GM12878 (cell line): Measurements from ENCODE around the gene MPP2. TPM values are rescaled to one million over a fixed set of nuclear protein-coding genes. Genes with fewer than 3 reads are reported as not detected.
"Not testable (repeated sequence)": the region's sequence is repeated elsewhere in the genome, so short reads cannot be mapped to it uniquely, and the experiment has no call there.

Source experiments
- ATAC-seq: fragments of 200-7000 bp; cut with Tn5 transposase; 3 replicates; pipeline ENCODE4 v1.9.1; 2020; ENCODE audit warnings: mild to moderate bottlenecking, moderate library complexity
- BruUV-seq: library from RNA; stranded (reverse); fragments of 400-500 nt; replicated peaks from 2 replicates; lab custom pipeline; 2021; lab: Mats Ljungman, UMichigan
- CTCF ChIA-PET: fragments of 300-600 bp; sonication (Branson Sonifier 250); formaldehyde crosslinking; extraction: SDS; loops from one replicate; lab custom pipeline; 2021; ENCODE audit warnings: inconsistent platforms; lab: Yijun Ruan, JAX
- POLR2A ChIA-PET: fragments of 350-600 bp; formaldehyde crosslinking; extraction: SDS; loops from one replicate; lab custom pipeline; 2021; ENCODE audit warnings: inconsistent platforms; lab: Charles Lee
- RAD21 ChIA-PET: fragments of 300-600 bp; sonication (Branson Sonifier 250); formaldehyde crosslinking; loops from one replicate; lab custom pipeline; 2023; ENCODE audit warnings: antibody characterized with exemption; ENCODE audit not compliant: unreplicated experiment; lab: Charles Lee
- SMC1A ChIA-PET: fragments of 300-600 bp; sonication (Branson Sonifier 250); formaldehyde crosslinking; loops from one replicate; lab custom pipeline; 2023; ENCODE audit not compliant: unreplicated experiment, uncharacterized antibody; lab: Charles Lee
- DNase-seq: peaks from one replicate; pipeline ENCODE4 v3.0.0-alpha.2; 2011; ENCODE audit warnings: low read depth, low spot score
- FAIRE-seq: peaks from 3 replicates; lab custom pipeline; 2011; peaks lifted over from hg19 to GRCh38; lab: Jason Lieb, UNC
- H2AFZ ChIP-seq: 2 replicates; pipeline ENCODE4 v1.6.0; 2011; ENCODE audit warnings: low read depth, low read length, control low read depth; ENCODE audit not compliant: control insufficient read depth
- H3K27ac ChIP-seq: 2 replicates; pipeline ENCODE4 v1.5.1; 2011; ENCODE audit warnings: control low read depth; ENCODE audit not compliant: control insufficient read depth, insufficient read depth
- H3K27me3 ChIP-seq, 2 experiments: replicated peaks in 1 of 2; 2 replicates each; pipeline versions ENCODE4 v1.6.0 to v1.6.1; 2011; ENCODE audit warnings: low read length in 1 of 2; ENCODE audit not compliant: control insufficient read depth in 2 of 2, insufficient read depth in 2 of 2
- H3K36me3 ChIP-seq, 2 experiments: 2 replicates each; pipeline ENCODE4 v1.5.1; 2011; ENCODE audit warnings: low read length in 1 of 2; ENCODE audit not compliant: control insufficient read depth in 2 of 2, insufficient read depth in 2 of 2
- H3K4me1 ChIP-seq: 2 replicates; pipeline ENCODE4 v1.6.1; 2011; ENCODE audit warnings: mild to moderate bottlenecking, low read length, moderate library complexity, mixed read lengths; ENCODE audit not compliant: control insufficient read depth, insufficient read depth
- H3K4me2 ChIP-seq: 2 replicates; pipeline ENCODE4 v1.6.0; 2011; ENCODE audit warnings: control low read depth; ENCODE audit not compliant: control insufficient read depth, insufficient read depth
- H3K4me3 ChIP-seq: fragments of 200-600 bp; sonication (generic); 2 replicates; pipeline ENCODE4 v1.5.1; 2016
- H3K79me2 ChIP-seq: 2 replicates; pipeline ENCODE4 v1.6.0; 2011; ENCODE audit warnings: low read length; ENCODE audit not compliant: control insufficient read depth, insufficient read depth
- H3K9ac ChIP-seq: 2 replicates; pipeline ENCODE4 v1.8.0; 2011; ENCODE audit warnings: low read length, control low read depth, mixed read lengths; ENCODE audit not compliant: control insufficient read depth, insufficient read depth
- H3K9me3 ChIP-seq: replicated peaks from 3 replicates; pipeline ENCODE4 v1.5.1; 2011; ENCODE audit warnings: mild to moderate bottlenecking, low read length; ENCODE audit not compliant: control insufficient read depth, insufficient read depth
- H4K20me1 ChIP-seq: 2 replicates; pipeline ENCODE4 v1.6.0; 2011; ENCODE audit not compliant: control insufficient read depth, insufficient read depth
- IRF4 ChIP-seq: IDR thresholded peaks from 2 replicates; pipeline ENCODE4 v1.6.1; 2011; ENCODE audit warnings: low read depth, low read length
- PML ChIP-seq: IDR thresholded peaks from 2 replicates; pipeline ENCODE4 v1.6.1; 2012; ENCODE audit warnings: low read length, inconsistent platforms
- POU2F2 ChIP-seq: IDR thresholded peaks from 3 replicates; pipeline ENCODE4 v1.6.1; 2011; ENCODE audit warnings: low read depth, mild to moderate bottlenecking, low read length, borderline replicate concordance
- RELB ChIP-seq: fragments of 450-650 bp; IDR thresholded peaks from 2 replicates; pipeline ENCODE4 v1.6.1; 2017; ENCODE audit warnings: low read depth, mild to moderate bottlenecking, moderate library complexity
- TARDBP ChIP-seq: IDR thresholded peaks from 2 replicates; pipeline ENCODE4 v1.6.1; 2016; ENCODE audit warnings: borderline replicate concordance
- YBX1 ChIP-seq: fragments of 450-650 bp; IDR thresholded peaks from 2 replicates; pipeline ENCODE4 v1.6.1; 2016; ENCODE audit warnings: antibody characterized with exemption
- ZNF687 ChIP-seq: fragments of 450-650 bp; IDR thresholded peaks from 2 replicates; pipeline ENCODE4 v1.6.1; 2017; ENCODE audit warnings: mild to moderate bottlenecking, moderate library complexity
- WGBS: methylation state at CpG from one replicate; pipeline ENCODE4 v1.1.6; 2016; ENCODE audit warnings: low lambda C conversion rate; ENCODE audit not compliant: insufficient replicate concordance, insufficient coverage; ENCODE audit errors: missing lambda C conversion rate; 5-methylcytosine and 5-hydroxymethylcytosine counted together
- in situ Hi-C: fragments of 300-500 bp; cut with MboI; formaldehyde crosslinking; loops from 9 replicates; pipeline ENCODE4 v1.14.3; 2018; ENCODE audit warnings: mixed read lengths
- intact Hi-C: fragments of 100-400 bp; cut with micrococcal nuclease; formaldehyde crosslinking; loops from one replicate; pipeline ENCODE4 v1.14.2; 2022; ENCODE audit not compliant: unreplicated experiment
- polyA plus RNA-seq, 11 experiments: library from polyadenylated mRNA; depleted of rRNA in 4 of 11; unstranded in 6 of 11; stranded (reverse) in 5 of 11; fragments of >200 nt; fragmentation: Nextera tagmentation in 4 of 11; fragmentation: Illumina TruSeq in 1 of 11; extraction: Ambion mirVana in 4 of 11; extraction: Trizol in 1 of 11; gene quantifications; 1 replicate in 1 of 11; 2 replicates in 10 of 11; pipeline versions ENCODE4 v1.2.1 to v1.2.3, GENCODE V29; 2011 to 2016; ENCODE audit warnings: inconsistent platforms in 2 of 11, missing spikeins in 2 of 11, low read depth in 1 of 11
- total RNA-seq, 4 experiments: library from RNA; depleted of rRNA in 3 of 4; stranded (reverse); fragments of >200 nt in 3 of 4; fragmentation: Illumina TruSeq in 1 of 4; extraction: Trizol in 1 of 4; gene quantifications; 2 replicates each; pipeline versions ENCODE4 v1.2.1 to v1.2.3, GENCODE V29; 2013 to 2021

Gene MPP2
- total and polyA plus RNA-seq, 10 of the 15 experiments (the other 5 are each of a cell fraction or from before 2014, with no cell fraction given), result 0.02 to 0.23 (median 0.15) TPM; not detected in 2

GRCh38 chr17:43897831-43898230 lies 9.5 kb downstream of the MPP2 start (continued):
- TF ChIP-seq RELB (no peak), ZNF687 (no peak), POU2F2 (no peak), TARDBP (no peak), IRF4 (no peak), PML (no peak), YBX1 (no peak)

DNA sequence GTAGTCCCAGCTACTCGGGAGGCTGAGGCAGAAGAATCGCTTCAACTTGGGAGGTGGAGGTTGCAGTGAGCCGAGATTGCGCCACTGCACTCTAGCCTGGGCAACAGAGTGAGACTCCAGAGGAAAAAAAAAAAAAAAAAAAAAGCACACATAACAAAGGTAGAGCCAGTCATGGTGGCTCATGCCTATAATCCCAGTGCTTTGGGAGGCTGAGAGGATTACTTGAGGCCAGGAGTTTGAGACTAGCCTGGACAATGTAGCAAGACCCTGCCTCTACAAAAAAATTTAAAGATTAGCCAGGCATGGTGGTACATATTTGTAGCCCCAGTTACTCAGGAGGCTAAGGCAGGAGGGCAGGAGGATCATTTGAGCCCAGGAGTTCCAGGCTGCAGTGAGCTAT lies 12.8 kb downstream of the MPP2 start:
- FAIRE-seq, H4K20me1 ChIP-seq, H2AFZ ChIP-seq, H3K4me3 ChIP-seq, H3K9me3 ChIP-seq, BruUV-seq, H3K36me3 ChIP-seq, H3K27me3 ChIP-seq, POLR2A ChIA-PET, DNase-seq, RAD21 ChIA-PET, SMC1A ChIA-PET, H3K79me2 ChIP-seq, H3K9ac ChIP-seq, ATAC-seq, H3K27ac ChIP-seq, intact Hi-C loops, in situ Hi-C loops, H3K4me2 ChIP-seq, H3K4me1 ChIP-seq: not testable (repeated sequence)
- WGBS, result 36% methylated on average over 4 of the region's 4 CpGs
- CTCF ChIA-PET, result interaction anchor here (0.6 kb wide), 1 partner anchor 14 kb away, joined by 3 read pairs; no protein-coding TSS in a partner anchor
